ENCODE results near the gene SKOR2. TPM values are rescaled to one million over a fixed set of nuclear protein-coding genes. Genes with fewer than 3 reads are reported as not detected.

SKOR2 gene
- total and polyA plus RNA-seq, 2 of the 4 experiments (the other 2 are of a cell fraction) = not detected

DNA sequence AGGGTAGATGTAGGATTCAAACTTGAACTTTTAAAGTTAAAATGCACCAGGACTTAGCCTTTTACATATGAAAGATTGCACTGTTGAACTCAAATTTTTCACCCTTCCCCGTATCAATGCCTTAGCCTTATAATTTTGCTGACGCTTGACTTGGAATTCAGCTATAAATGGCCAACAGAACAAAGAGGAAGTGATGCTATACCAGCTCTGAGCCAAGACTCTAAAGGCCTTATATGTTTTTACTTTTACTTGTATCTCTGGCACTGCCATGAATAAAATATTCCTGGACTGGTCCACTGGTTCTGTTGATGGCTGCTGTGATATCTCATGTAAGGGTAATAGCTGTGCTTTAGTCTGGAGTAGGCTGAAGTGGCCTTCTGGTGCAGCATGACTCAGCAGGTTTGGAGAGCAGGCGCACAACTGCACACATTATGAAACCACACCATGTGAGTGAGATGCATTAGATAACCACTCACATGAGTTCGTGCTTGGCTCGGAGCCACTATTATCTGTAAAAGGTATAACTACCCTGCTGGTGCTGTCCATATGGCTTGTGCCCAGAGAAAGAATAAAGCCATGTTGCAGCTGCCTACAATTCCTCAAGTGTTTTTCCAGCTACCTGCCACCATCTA is 66.9 kb downstream of the SKOR2 start:
- Histone ChIP-seq H4K5ac (ENCODE audit: low read depth, low read length) (no peak overlapping the region), H2BK5ac (ENCODE audit: low read depth, low read length, poor library complexity, severe bottlenecking) (no peak overlapping the region), H3K79me1 (ENCODE audit: low read depth in 1 of 2, low read length in 2 of 2) (no peaks in the 10 kb centered on the region), H3K14ac (replicated peaks; ENCODE audit: low read depth, low read length) (no peak overlapping the region), H3K18ac (ENCODE audit: low read depth, low read length) (no peak overlapping the region), H3K23ac (ENCODE audit: low read depth, low read length) (no peak overlapping the region), H2AFZ (replicated peaks; ENCODE audit: low read length, poor library complexity) (peak overlapping the region; percentile 23), H2BK15ac (ENCODE audit: low read depth, low read length) (no peak overlapping the region), H3K4me3 (ENCODE audit: insufficient read depth, low read depth, low read length) (no peak overlapping the region), H3K27ac (ENCODE audit: insufficient read depth, low read length) (no peak overlapping the region), H3K9me3 (ENCODE audit: control insufficient read depth, insufficient read depth, low read length) (no peaks in the 10 kb centered on the region), H3K4me2 (ENCODE audit: low read depth, low read length) (no peak overlapping the region), H4K91ac (ENCODE audit: insufficient read depth, low read depth, low read length) (no peak overlapping the region), H3K9me1 (ENCODE audit: insufficient read depth, low read length) (no peaks in the 10 kb centered on the region), H3K4me1 (ENCODE audit: control insufficient read depth, insufficient read depth, low read length) (no peaks in the 10 kb centered on the region), H2BK20ac (ENCODE audit: low read depth, low read length) (no peak overlapping the region; the same call in 1 of the 2 replicates), H4K20me1 (ENCODE audit: insufficient read depth, low read length) (no peaks in the 10 kb centered on the region), H3K27me3 (ENCODE audit: control insufficient read depth, insufficient read depth, low read length) (peaks cover 6% of the 10 kb centered on the region), H2BK120ac (ENCODE audit: low read depth, low read length) (no peak overlapping the region), H3K4ac (ENCODE audit: low read depth, low read length) (no peak overlapping the region), H3K36me3 (ENCODE audit: control insufficient read depth, insufficient read depth, low read length) (no peaks in the 10 kb centered on the region), H2AK9ac (replicated peaks; ENCODE audit: low read depth, low read length, poor library complexity) (no peak overlapping the region), H2AK5ac (ENCODE audit: low read depth, low read length) (no peak overlapping the region), H3K56ac (ENCODE audit: extremely low read depth, insufficient read depth, low read length) (no peak overlapping the region), H4K8ac (ENCODE audit: low read depth in 2 of 2, low read length in 2 of 2) (no peak overlapping the region), H3K9ac (ENCODE audit: low read depth, low read length) (no peak overlapping the region)
- no TSS peak for BruUV-seq (replicated peaks)
- CTCF ChIA-PET = no interaction called here
- TF ChIP-seq, protein P1, sequence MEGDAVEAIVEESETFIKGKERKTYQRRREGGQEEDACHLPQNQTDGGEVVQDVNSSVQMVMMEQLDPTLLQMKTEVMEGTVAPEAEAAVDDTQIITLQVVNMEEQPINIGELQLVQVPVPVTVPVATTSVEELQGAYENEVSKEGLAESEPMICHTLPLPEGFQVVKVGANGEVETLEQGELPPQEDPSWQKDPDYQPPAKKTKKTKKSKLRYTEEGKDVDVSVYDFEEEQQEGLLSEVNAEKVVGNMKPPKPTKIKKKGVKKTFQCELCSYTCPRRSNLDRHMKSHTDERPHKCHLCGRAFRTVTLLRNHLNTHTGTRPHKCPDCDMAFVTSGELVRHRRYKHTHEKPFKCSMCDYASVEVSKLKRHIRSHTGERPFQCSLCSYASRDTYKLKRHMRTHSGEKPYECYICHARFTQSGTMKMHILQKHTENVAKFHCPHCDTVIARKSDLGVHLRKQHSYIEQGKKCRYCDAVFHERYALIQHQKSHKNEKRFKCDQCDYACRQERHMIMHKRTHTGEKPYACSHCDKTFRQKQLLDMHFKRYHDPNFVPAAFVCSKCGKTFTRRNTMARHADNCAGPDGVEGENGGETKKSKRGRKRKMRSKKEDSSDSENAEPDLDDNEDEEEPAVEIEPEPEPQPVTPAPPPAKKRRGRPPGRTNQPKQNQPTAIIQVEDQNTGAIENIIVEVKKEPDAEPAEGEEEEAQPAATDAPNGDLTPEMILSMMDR (conservative IDR thresholded peaks at IDR 0.05; ENCODE audit: low read depth, low read length) = no peak
- TF ChIP-seq MAFK (IDR thresholded peaks at IDR 0.05; ENCODE audit: low read depth, low read length) (peak; percentile 57; the same call in 1 of the 2 replicates), RFX5 (IDR thresholded peaks at IDR 0.05; ENCODE audit: low read depth, low read length) (no peak), CHD1 (IDR thresholded peaks at IDR 0.05; ENCODE audit: low read depth, low read length) (no peak), BHLHE40 (IDR thresholded peaks at IDR 0.05; ENCODE audit: low read depth, low read length) (no peak), RAD21 (IDR thresholded peaks at IDR 0.05; ENCODE audit: low read length) (no peak), FOS (IDR thresholded peaks at IDR 0.05; ENCODE audit: low read depth, low read length) (no peak), CEBPB (IDR thresholded peaks at IDR 0.05; ENCODE audit: low read depth, low read length) (no peak), POLR2A (IDR thresholded peaks at IDR 0.05; ENCODE audit: low read depth, low read length) (no peak), NFE2L2 (IDR thresholded peaks at IDR 0.05; ENCODE audit: low read depth, low read length) (peak; percentile 94), SMC3 (IDR thresholded peaks at IDR 0.05; ENCODE audit: low read depth, low read length) (no peak), RCOR1 (IDR thresholded peaks at IDR 0.05; ENCODE audit: insufficient replicate concordance, low read length) (no peak)
- TF ChIP-seq, protein P2, sequence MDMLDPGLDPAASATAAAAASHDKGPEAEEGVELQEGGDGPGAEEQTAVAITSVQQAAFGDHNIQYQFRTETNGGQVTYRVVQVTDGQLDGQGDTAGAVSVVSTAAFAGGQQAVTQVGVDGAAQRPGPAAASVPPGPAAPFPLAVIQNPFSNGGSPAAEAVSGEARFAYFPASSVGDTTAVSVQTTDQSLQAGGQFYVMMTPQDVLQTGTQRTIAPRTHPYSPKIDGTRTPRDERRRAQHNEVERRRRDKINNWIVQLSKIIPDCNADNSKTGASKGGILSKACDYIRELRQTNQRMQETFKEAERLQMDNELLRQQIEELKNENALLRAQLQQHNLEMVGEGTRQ (IDR thresholded peaks at IDR 0.05; ENCODE audit: low read depth, low read length) = no peak
- TF ChIP-seq, protein P3, sequence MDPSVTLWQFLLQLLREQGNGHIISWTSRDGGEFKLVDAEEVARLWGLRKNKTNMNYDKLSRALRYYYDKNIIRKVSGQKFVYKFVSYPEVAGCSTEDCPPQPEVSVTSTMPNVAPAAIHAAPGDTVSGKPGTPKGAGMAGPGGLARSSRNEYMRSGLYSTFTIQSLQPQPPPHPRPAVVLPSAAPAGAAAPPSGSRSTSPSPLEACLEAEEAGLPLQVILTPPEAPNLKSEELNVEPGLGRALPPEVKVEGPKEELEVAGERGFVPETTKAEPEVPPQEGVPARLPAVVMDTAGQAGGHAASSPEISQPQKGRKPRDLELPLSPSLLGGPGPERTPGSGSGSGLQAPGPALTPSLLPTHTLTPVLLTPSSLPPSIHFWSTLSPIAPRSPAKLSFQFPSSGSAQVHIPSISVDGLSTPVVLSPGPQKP (IDR thresholded peaks at IDR 0.05; ENCODE audit: borderline replicate concordance, low read depth, low read length) = no peak
- dilution Hi-C loops (cut with HindIII; ENCODE audit: low sequenced_read_pairs, unreplicated experiment) = no loop called here
- DNase-seq (peak; percentile 51), ATAC-seq (ENCODE audit: low read depth) (no peak)
- POLR2A ChIA-PET (ENCODE audit: unreplicated experiment) = interaction anchor here (0.5 kb wide), 1 partner anchor 29 kb away, joined by 3 read pairs; no protein-coding TSS in a partner anchor
- intact Hi-C loops (cut with micrococcal nuclease) = no loop called here
- in situ Hi-C loops (cut with MboI; ENCODE audit: low sequenced_read_pairs) = no loop called here
- 80% methylated on average over 1 of the region's 5 CpGs; no CpG with 5 or more reads in 1 of the 2 experiments for WGBS, 2 experiments (ENCODE audit: extremely low coverage in 2 of 2, insufficient read length in 1 of 2)

Measured in IMR-90 (cell line).